ENCODE data around the gene MED16.

The MED16 gene

DNA sequence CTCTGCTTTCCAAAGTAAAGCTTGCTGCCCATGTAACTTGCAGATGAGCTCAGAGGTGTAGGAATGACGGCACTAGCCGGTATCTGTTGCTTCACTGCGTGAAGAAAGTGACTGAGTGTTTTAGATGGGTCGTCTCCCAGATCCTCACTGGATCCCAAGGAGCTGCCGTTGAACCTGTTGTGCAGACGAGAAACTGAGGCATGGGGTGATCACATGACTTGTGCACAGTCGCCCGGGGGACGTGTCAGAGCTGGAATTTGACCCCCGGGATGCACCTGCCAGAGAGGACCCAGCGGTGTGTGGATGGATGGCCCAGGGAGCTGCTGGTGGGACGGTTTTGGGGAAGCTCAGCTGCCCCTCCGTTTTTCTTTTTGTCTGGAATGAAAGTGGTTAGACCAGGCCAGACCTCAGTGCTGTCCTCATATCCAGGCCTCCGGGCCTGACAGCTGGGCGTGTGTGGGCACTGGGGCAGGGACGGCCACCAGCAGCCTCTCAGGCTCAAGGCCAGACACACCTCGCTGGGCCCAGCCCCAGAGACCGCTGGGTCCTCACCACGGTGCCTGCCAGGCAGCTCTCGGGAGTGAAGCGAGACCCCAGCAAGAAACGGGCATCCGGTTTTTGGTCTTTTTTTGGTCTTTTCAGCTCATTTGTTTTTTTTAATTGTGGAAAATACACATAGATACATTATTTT is 45.4 kb upstream of the MED16 start:
- no peak for TF ChIP-seq CTCF (IDR thresholded peaks at IDR 0.05)

GRCh38 chr19:937259-937694 is 44.3 kb upstream of the MED16 start:
- TF ChIP-seq CTCF (IDR thresholded peaks at IDR 0.05) = no peak

- TF ChIP-seq CTCF (IDR thresholded peaks at IDR 0.05) = no peak
Observed at GRCh38 chr19:936175-936546, 43.2 kb upstream of the MED16 start.

- TF ChIP-seq CTCF (IDR thresholded peaks at IDR 0.05) = no peak
Observed at GRCh38 chr19:934865-935479, 42.0 kb upstream of the MED16 start.

- TF ChIP-seq CTCF (IDR thresholded peaks at IDR 0.05) = no peak
Observed at GRCh38 chr19:934197-934840, 41.3 kb upstream of the MED16 start.

GRCh38 chr19:933553-933882 is 40.5 kb upstream of the MED16 start:
- TF ChIP-seq CTCF (IDR thresholded peaks at IDR 0.05) = no peak

- TF ChIP-seq CTCF (IDR thresholded peaks at IDR 0.05) = no peak
Observed at GRCh38 chr19:932648-933552, 39.9 kb upstream of the MED16 start.
